Nephron (organoid): ENCODE data around the gene GATA1.

Experiments
- H3K27ac Mint-ChIP-seq, 3 experiments: 2 replicates each; pipeline ENCODE4 v1.8.0; 2020; ENCODE audit warnings: mixed read lengths in 3 of 3, mild to moderate bottlenecking in 2 of 3, moderate library complexity in 1 of 3
- H3K27me3 Mint-ChIP-seq: 2 replicates; pipeline ENCODE4 v1.8.0; 2021; ENCODE audit warnings: low read depth, mild to moderate bottlenecking, moderate library complexity, mixed read lengths
- H3K36me3 Mint-ChIP-seq: 2 replicates; pipeline ENCODE4 v1.8.0; 2020; ENCODE audit warnings: low read depth, mixed read lengths
- H3K4me1 Mint-ChIP-seq: 2 replicates; pipeline ENCODE4 v1.8.0; 2020; ENCODE audit warnings: mixed read lengths
- H3K4me3 Mint-ChIP-seq, 3 experiments: 2 replicates each; pipeline ENCODE4 v1.8.0; 2020; ENCODE audit warnings: mild to moderate bottlenecking in 3 of 3, mixed read lengths in 3 of 3, moderate library complexity in 2 of 3
- H3K9me3 Mint-ChIP-seq: 2 replicates; pipeline ENCODE4 v1.8.0; 2020; ENCODE audit warnings: mixed read lengths
- CTCF ChIP-seq, 3 experiments: fragments of 200-600 bp; sonication (generic); IDR thresholded peaks; one replicate each; pipeline ENCODE4 v1.5.0; 2021; ENCODE audit warnings: antibody characterized with exemption in 3 of 3; ENCODE audit not compliant: unreplicated experiment in 3 of 3

Gene GATA1

GRCh38 chrX:48798318-48798717 is 11.9 kb downstream of the GATA1 start:
- Mint-ChIP-seq H3K27ac (no peak overlapping the region), H3K36me3 (peaks cover 8% of the 10 kb centered on the region), H3K27me3 (no peaks in the 10 kb centered on the region), H3K4me3 (peak overlapping the region in 1 of 3 experiments; percentile 13), H3K9me3 (peaks cover 18% of the 10 kb centered on the region), H3K4me1 (peaks cover 10% of the 10 kb centered on the region)
- TF ChIP-seq CTCF (IDR thresholded peaks at IDR 0.05; ENCODE audit: unreplicated experiment in 3 of 3), result no peak

DNA sequence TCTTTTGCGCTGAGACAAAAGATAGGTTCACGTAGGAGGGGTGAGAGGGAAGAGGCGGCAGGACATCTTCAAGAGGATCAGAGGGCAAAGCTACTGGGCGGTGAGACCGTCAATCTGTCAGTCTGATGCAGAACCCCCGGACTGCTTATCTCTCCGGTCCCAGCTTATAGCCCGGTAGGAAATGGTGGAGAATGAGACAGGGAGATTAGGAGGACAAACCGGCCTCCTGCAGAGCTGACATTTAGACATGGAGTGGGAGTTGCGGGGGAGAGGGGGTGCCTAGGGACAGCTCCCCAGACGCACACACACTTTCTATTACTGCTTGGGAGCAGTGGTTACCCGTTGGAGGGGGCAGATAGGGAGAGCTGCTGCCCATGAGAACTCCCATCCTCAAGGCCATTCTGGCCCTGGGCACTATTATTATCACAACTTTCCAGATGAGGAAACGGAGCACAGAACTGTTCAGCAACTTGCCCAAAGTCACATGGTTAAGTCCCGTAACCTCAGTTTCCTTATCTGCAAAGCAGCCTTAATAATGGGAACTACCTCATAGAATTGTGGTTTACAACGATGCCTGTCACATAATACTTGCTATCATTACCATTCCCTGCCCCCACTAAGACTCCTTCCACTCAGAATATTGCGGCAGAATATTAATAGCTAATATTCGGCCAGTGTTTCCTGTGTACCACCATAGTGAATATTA is 14.3 kb downstream of the GATA1 start:
- Mint-ChIP-seq H3K9me3 (peaks cover 19% of the 10 kb centered on the region), H3K4me1 (peaks cover 10% of the 10 kb centered on the region), H3K36me3 (peaks cover 19% of the 10 kb centered on the region), H3K27me3 (no peaks in the 10 kb centered on the region), H3K27ac (peak overlapping the region; percentile 98 to 100 (median 98)), H3K4me3 (peak overlapping the region; percentile 93 to 99 (median 97))
- TF ChIP-seq CTCF (IDR thresholded peaks at IDR 0.05; ENCODE audit: unreplicated experiment in 3 of 3), result no peak

DNA sequence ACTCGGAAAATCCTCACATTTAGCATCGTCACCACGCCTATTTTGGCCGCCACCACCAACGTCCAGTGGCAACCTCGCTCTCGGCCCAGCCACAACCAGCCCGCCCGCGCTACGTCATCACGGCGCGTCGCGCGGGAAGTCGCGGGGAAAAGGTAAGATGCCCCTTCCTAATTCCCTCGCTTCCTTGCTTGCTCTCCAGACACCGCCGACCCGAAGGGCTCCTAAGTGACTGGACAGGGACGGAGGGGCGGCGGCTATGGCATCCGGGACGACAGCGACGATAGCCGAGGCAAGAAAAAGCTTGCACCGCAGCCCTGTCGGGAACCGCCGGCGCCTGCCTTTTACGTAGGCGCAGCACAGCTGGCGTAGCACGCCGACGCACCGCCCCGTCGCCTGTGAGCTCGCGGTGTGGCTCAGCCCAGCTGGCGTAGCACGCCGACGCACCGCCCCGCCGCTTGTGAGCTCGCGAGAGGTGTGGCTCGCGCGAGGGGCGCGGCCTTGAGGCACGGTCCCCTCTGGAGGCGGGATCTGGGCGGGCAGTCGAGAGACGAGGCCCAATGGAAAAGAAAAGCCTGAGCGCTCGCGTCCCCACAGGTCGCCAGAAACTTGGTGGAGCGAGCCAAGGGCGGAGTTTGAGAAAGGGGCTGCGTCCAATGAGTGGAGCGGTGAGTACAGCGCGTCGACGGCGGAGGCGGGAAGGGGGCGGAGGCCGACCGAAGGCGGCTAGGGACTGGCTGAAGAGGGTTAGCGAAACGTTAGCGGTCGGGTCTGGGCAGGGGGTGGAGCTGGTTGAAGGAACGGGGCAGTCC is 15.1 kb downstream of the GATA1 start, which contains the start of gene HDAC6:
TSS of gene HDAC6 (plus strand) at position 788 of the 809 bp plus-strand sequence. CDS start 626 bp downstream, outside the sequence.
- Mint-ChIP-seq H3K27me3 (no peaks in the 10 kb centered on the region), H3K4me3 (peak within 1 kb of the TSS; percentile 93 to 99 (median 97)), H3K4me1 (peaks cover 10% of the 10 kb centered on the region), H3K9me3 (peaks cover 19% of the 10 kb centered on the region), H3K27ac (peak within 1 kb of the TSS; percentile 98 to 100 (median 98)), H3K36me3 (peaks cover 19% of the 10 kb centered on the region)
- no peak for TF ChIP-seq CTCF (IDR thresholded peaks at IDR 0.05; ENCODE audit: unreplicated experiment in 3 of 3)

DNA sequence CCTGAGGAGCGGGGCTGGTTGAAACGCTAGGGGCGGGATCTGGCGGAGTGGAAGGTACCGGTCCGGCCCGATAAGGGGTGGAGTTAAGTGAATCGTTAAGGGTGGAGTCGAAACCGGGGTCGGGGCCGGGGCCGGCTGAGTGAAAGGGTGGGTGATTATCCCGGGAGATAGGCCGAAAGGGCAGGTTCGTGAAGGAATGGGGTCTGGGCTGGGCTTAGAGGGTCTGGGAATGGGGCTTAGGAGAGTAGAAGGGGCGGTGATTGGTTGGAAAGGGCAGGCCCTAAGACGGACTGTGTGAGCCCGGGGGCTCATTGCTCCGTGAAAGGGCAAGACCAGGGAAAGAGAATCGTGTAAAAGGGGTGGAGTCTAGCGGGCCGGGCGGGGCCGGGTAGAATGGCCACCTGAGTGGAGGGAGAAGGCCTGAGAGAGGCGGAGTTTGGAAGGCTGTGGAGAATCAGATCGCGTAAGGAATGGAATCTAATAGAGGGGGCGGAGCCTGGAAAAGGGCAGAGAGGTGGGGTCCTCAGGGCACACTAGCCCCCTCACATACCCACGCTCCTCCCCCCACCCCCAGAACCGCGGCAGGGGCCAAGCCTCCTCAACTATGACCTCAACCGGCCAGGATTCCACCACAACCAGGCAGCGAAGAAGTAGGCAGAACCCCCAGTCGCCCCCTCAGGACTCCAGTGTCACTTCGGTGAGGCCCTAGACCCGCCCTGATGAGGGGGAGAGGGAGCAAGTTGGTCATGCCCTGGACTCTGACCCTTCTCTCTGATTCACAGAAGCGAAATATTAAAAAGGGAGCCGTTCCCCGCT is 15.9 kb downstream of the GATA1 start:
- Mint-ChIP-seq H3K9me3 (peaks cover 23% of the 10 kb centered on the region), H3K4me1 (peaks cover 10% of the 10 kb centered on the region), H3K27me3 (no peaks in the 10 kb centered on the region), H3K36me3 (peaks cover 26% of the 10 kb centered on the region), H3K27ac (peak overlapping the region; percentile 98 to 100 (median 98)), H3K4me3 (peak overlapping the region; percentile 93 to 99 (median 97))
- TF ChIP-seq CTCF (IDR thresholded peaks at IDR 0.05; ENCODE audit: unreplicated experiment in 3 of 3), result no peak

- Mint-ChIP-seq H3K27me3 (no peaks in the 10 kb centered on the region), H3K4me3 (peak overlapping the region; percentile 93 to 99 (median 97)), H3K27ac (peak overlapping the region; percentile 98 to 100 (median 98)), H3K36me3 (peaks cover 26% of the 10 kb centered on the region), H3K4me1 (peaks cover 10% of the 10 kb centered on the region), H3K9me3 (peaks cover 20% of the 10 kb centered on the region)
- no peak for TF ChIP-seq CTCF (IDR thresholded peaks at IDR 0.05; ENCODE audit: unreplicated experiment in 3 of 3)
Measured at GRCh38 chrX:48802905-48803200, 16.5 kb downstream of the GATA1 start.
